Measurements from ENCODE around the gene MAPK7. TPM values are rescaled to one million over a fixed set of nuclear protein-coding genes. Genes with fewer than 3 reads are reported as not detected.

Gene MAPK7
- total RNA-seq, 1 donor from 2014 or later = 25.1 TPM

GRCh38 chr17:19415806-19416775 lies 37.8 kb downstream of the MAPK7 start:
- H3K4me1 ChIP-seq (ENCODE audit: insufficient read depth, low read length) = peaks cover 13% of the 10 kb centered on the region
- Mint-ChIP-seq H3K4me3 (ENCODE audit: unreplicated experiment) (no peak overlapping the region), H3K36me3 (ENCODE audit: low read depth, unreplicated experiment) (no peaks in the 10 kb centered on the region), H3K27ac (ENCODE audit: unreplicated experiment) (no peak overlapping the region), H3K27me3 (ENCODE audit: low read depth, unreplicated experiment) (peaks cover 19% of the 10 kb centered on the region), H3K4me1 (ENCODE audit: low read depth, unreplicated experiment) (peaks cover 11% of the 10 kb centered on the region), H3K9me3 (ENCODE audit: unreplicated experiment) (peaks cover 1% of the 10 kb centered on the region)
- TF ChIP-seq EZH2 (IDR thresholded peaks at IDR 0.05; ENCODE audit: insufficient read depth, low read length) (no peak), CTCF (IDR thresholded peaks at IDR 0.05; ENCODE audit: insufficient read depth, low read depth, low read length) (no peak)
- no peaks in the 10 kb centered on the region for H4K20me1 ChIP-seq (ENCODE audit: insufficient read depth, low read length)
- H3K27me3 ChIP-seq (ENCODE audit: insufficient read depth, low read length) = no peaks in the 10 kb centered on the region
- no peak overlapping the region for H3K9ac ChIP-seq (ENCODE audit: low read length)
- FAIRE-seq = no peak
- H2AFZ ChIP-seq (ENCODE audit: low read depth, low read length) = no peak overlapping the region
- H3K27ac ChIP-seq (ENCODE audit: low read depth, low read length) = no peak overlapping the region
- H3K36me3 ChIP-seq (ENCODE audit: insufficient read depth, low read length) = no peaks in the 10 kb centered on the region
- no peak overlapping the region for H3K4me2 ChIP-seq (ENCODE audit: low read length)
- H3K4me3 ChIP-seq (ENCODE audit: insufficient read depth, low read depth, low read length) = no peak overlapping the region
- H3K79me2 ChIP-seq (ENCODE audit: insufficient read depth, low read length) = no peaks in the 10 kb centered on the region
- no peaks in the 10 kb centered on the region for H3K9me3 ChIP-seq (ENCODE audit: insufficient read depth, low read depth, low read length)
- no peak for DNase-seq (ENCODE audit: low read depth)

- TF ChIP-seq EZH2 (IDR thresholded peaks at IDR 0.05; ENCODE audit: insufficient read depth, low read length) = no peak
- TF ChIP-seq CTCF (IDR thresholded peaks at IDR 0.05; ENCODE audit: insufficient read depth, low read depth, low read length) = no peak
- FAIRE-seq = no peak
- Mint-ChIP-seq H3K4me3 (ENCODE audit: unreplicated experiment) (no peak overlapping the region), H3K36me3 (ENCODE audit: low read depth, unreplicated experiment) (no peaks in the 10 kb centered on the region), H3K27ac (ENCODE audit: unreplicated experiment) (no peak overlapping the region), H3K27me3 (ENCODE audit: low read depth, unreplicated experiment) (peaks cover 19% of the 10 kb centered on the region), H3K9me3 (ENCODE audit: unreplicated experiment) (peaks cover 3% of the 10 kb centered on the region), H3K4me1 (ENCODE audit: low read depth, unreplicated experiment) (peaks cover 11% of the 10 kb centered on the region)
- Histone ChIP-seq H3K4me2 (ENCODE audit: low read length) (no peak overlapping the region), H3K27ac (ENCODE audit: low read depth, low read length) (no peak overlapping the region), H3K9ac (ENCODE audit: low read length) (no peak overlapping the region), H3K27me3 (ENCODE audit: insufficient read depth, low read length) (no peaks in the 10 kb centered on the region), H3K4me3 (ENCODE audit: insufficient read depth, low read depth, low read length) (no peak overlapping the region), H2AFZ (ENCODE audit: low read depth, low read length) (no peak overlapping the region), H4K20me1 (ENCODE audit: insufficient read depth, low read length) (no peaks in the 10 kb centered on the region), H3K79me2 (ENCODE audit: insufficient read depth, low read length) (no peaks in the 10 kb centered on the region), H3K4me1 (ENCODE audit: insufficient read depth, low read length) (peaks cover 10% of the 10 kb centered on the region), H3K9me3 (ENCODE audit: insufficient read depth, low read depth, low read length) (no peaks in the 10 kb centered on the region), H3K36me3 (ENCODE audit: insufficient read depth, low read length) (no peaks in the 10 kb centered on the region)
- DNase-seq (ENCODE audit: low read depth) = no peak
These were observed 39.3 kb downstream of the MAPK7 start for GRCh38 chr17:19417611-19418010.
